HG03378 (cell line): Measurements from ENCODE around the gene UQCRHL.

Source experiments
- ATAC-seq: cut with Tn5 transposase; IDR thresholded peaks from one replicate; pipeline ENCODE4 v1.9.1; 2021; ENCODE audit warnings: mild to moderate bottlenecking, moderate library complexity; ENCODE audit not compliant: unreplicated experiment

The UQCRHL gene

DNA sequence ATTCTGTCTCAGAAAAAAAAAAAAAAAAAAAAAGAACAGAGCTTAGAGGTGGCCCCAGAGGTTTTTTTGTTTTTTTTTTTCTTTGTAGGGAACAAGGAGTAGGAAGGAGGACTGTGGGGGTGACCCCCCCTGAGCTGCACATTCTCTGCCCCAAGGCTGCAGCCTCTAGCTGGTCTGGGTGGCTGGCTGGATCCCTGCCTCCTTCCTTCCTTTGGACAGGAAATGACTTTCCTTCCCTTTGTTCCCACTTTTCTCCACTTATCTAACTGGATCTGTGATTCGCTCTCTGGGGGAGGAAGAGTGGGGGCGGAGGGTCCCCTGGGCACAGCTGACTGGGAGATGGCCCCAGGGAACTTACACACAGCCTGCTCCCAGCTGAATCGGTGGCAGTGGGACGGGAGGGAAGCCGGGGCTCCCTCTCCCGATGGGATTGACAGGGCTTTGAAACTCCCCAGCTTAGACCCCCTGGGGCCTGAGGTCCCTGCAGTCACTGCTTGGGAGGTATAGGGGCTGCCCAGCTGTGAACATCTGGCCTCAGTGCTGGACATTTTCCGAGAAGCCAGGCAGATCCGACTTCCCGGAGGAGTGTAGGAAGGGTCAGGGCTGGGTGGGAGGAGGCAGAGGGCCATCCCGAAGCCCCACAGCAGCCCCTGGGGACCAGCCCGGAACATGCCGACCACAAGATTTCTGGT is 46.8 kb downstream of the UQCRHL start:
- no peak for ATAC-seq

DNA sequence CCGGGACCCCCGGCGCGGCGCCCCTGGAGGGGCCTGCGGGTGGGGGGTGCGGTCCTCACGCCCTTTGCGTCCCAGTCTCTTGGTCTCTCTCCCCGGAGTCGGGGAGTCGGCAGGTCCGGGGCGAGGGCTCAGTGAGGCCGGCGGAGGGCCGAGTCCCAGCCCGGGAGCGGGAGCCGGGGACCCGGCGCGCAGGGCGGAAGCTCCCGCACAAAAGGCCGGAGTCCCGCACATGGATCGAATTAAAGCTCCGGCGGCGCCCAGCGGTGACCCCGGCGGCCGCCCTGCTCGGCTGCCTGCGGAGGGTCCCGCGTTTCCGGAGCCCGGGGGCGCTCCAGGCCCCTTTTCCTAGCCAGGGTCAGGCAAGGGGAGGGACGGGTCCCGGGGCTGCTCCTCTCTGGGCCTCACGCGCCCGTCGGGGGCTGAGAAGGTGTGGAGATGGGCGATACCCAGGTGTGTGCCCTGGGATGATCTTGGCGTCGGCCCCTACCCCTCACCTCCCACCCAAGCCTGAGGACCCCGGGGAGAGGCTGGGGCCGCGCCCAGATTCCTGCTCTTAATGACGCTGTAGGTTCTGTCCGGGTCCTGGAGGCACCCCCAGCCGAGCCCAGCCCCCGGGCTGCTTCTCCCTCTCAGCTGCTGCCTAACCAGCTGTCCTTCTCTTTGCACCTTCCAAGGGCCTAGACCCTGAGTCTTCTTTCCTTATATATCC is 48.3 kb downstream of the UQCRHL start:
- ATAC-seq: no peak

DNA sequence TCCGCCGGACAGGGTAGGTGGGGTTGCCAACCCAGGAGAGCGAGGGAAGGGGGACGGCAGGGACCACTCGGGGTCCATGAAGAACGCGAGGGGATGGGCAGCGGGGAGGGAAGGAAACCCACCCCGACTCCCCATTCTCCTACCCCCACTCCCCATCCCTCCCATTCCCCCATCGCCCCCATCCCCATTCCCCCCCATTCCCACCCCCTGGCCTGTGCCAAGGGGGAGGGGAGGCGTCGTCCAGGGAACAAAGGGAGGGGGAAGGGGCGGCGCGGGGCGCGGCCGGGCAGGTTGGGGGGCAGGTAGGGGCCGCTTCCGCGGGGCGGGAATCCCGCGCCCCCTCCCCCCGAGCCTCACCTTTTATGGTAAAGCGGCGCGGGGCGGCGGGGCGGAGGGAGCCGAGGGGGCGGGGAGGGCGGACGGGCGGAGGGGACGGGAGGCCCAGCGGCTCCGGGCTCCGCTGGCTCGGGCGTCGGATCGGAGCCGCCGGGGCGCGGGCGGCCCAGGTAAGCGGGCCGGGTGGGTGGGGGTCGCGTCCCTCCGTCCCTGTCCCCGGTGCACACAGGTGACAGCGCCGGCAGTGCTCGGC is 49.0 kb downstream of the UQCRHL start, which contains the start of gene FBLIM1:
Gene FBLIM1, plus strand, starts transcription at position 453 of the 589 bp plus-strand sequence. CDS start 6,189 bp downstream, outside the sequence.
- no peak for ATAC-seq

DNA sequence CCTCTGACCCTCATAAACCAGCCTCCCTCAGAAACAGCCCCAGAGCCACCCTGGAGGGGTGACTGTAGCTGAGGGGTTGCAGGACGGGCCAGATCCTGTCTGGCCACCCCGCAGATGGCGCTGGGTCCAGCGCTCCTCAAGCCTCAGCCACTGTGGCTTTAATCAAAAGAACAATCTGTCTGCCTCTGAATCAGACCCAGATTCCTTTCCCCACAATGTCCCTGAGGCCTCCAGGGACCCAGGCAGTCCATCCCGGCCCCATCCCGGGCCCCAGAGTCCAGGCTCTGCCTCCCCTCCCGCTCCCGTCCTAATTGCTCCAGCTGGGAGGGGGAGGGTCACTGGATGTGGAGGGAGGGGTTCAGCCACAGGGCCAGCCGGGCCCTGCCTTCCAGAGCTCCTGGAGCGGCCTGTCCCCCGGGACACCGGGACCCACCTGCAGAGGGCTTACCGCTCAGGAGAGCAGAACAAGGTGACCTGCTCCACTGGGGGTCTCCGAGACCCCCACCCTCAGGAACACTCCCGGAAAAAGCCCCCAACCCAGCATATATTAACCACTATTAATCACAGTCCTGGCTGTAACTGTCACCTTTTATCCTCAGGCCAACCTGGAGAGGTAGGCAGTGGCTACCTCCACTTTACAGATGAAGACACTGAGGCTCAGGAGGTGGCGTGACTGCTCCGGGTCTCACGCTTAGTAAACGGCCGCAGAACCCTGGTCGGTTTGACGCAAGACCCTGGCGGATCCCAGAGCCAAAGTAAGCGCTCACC is 49.7 kb downstream of the UQCRHL start:
- no peak for ATAC-seq
